GM23248 (cell line): ENCODE results near the gene CC2D1B. TPM values are rescaled to one million over a fixed set of nuclear protein-coding genes. Genes with fewer than 3 reads are reported as not detected.
A peak's percentile ranks its signal among the peaks of the same experiment; 100 is the strongest.
"Not testable (repeated sequence)": the region's sequence is repeated elsewhere in the genome, so short reads cannot be mapped to it uniquely, and the experiment has no call there.

ENCODE experiments used
- DNase-seq: peaks from one replicate; pipeline ENCODE4 v3.0.0-alpha.2; 2015
- H2AFZ ChIP-seq: fragments of 200-600 bp; sonication (generic); 2 replicates; pipeline ENCODE4 v1.6.1; 2016; ENCODE audit warnings: antibody characterized with exemption
- H3F3A ChIP-seq: fragments of 200-600 bp; sonication (generic); 2 replicates; pipeline ENCODE4 v1.6.1; 2016; ENCODE audit warnings: mild to moderate bottlenecking, antibody characterized with exemption, mixed run types; ENCODE audit not compliant: insufficient read depth
- H3K27ac ChIP-seq: fragments of 200-600 bp; sonication (generic); 2 replicates; pipeline ENCODE4 v1.5.1; 2016; ENCODE audit warnings: mild to moderate bottlenecking
- H3K27me3 ChIP-seq: fragments of 200-600 bp; sonication (generic); replicated peaks from 2 replicates; pipeline ENCODE4 v1.6.1; 2016; ENCODE audit warnings: mild to moderate bottlenecking; ENCODE audit not compliant: insufficient read depth
- H3K36me3 ChIP-seq: fragments of 200-600 bp; sonication (generic); 2 replicates; pipeline ENCODE4 v1.6.1; 2016; ENCODE audit warnings: low read depth, mild to moderate bottlenecking
- H3K4me1 ChIP-seq: fragments of 200-600 bp; sonication (generic); 2 replicates; pipeline ENCODE4 v1.6.1; 2016; ENCODE audit warnings: mild to moderate bottlenecking; ENCODE audit not compliant: insufficient read depth
- H3K4me2 ChIP-seq: fragments of 200-600 bp; sonication (generic); one replicate; pipeline ENCODE4 v1.6.1; 2016; ENCODE audit warnings: mild to moderate bottlenecking; ENCODE audit not compliant: unreplicated experiment
- H3K4me3 ChIP-seq: fragments of 200-600 bp; sonication (generic); 2 replicates; pipeline ENCODE4 v1.5.1; 2016; ENCODE audit warnings: mild to moderate bottlenecking
- H3K79me2 ChIP-seq: fragments of 200-600 bp; sonication (generic); 2 replicates; pipeline ENCODE4 v1.6.1; 2016; ENCODE audit warnings: mild to moderate bottlenecking; ENCODE audit not compliant: insufficient read depth
- H3K9ac ChIP-seq: fragments of 200-600 bp; sonication (generic); 2 replicates; pipeline ENCODE4 v1.6.1; 2016; ENCODE audit warnings: mild to moderate bottlenecking
- H3K9me2 ChIP-seq: fragments of 200-600 bp; sonication (generic); 2 replicates; pipeline ENCODE4 v1.6.1; 2016; ENCODE audit warnings: mixed run types, mild to moderate bottlenecking, moderate library complexity; ENCODE audit not compliant: insufficient read depth
- H3K9me3 ChIP-seq: fragments of 200-600 bp; sonication (generic); one replicate; pipeline ENCODE4 v1.6.1; 2017; ENCODE audit warnings: low read depth
- H4K20me1 ChIP-seq: fragments of 200-600 bp; sonication (generic); 2 replicates; pipeline ENCODE4 v1.6.0; 2016; ENCODE audit not compliant: insufficient read depth
- EZH2 ChIP-seq: fragments of 200-600 bp; sonication (generic); IDR thresholded peaks from 2 replicates; pipeline ENCODE4 v1.6.1; 2018; ENCODE audit warnings: antibody characterized with exemption, mild to moderate bottlenecking; ENCODE audit not compliant: insufficient read depth, poor library complexity, severe bottlenecking
- EZH2phosphoT487 ChIP-seq: fragments of 200-600 bp; sonication (generic); IDR thresholded peaks from 2 replicates; pipeline ENCODE4 v1.6.1; 2018; ENCODE audit warnings: antibody characterized with exemption, moderate library complexity, mild to moderate bottlenecking, low read depth; ENCODE audit not compliant: insufficient read depth
- WGBS, 2 experiments: methylation state at CpG; one replicate each; pipeline ENCODE4 v1.1.6; 2015 to 2017; ENCODE audit warnings: low lambda C conversion rate in 2 of 2, low coverage in 1 of 2; ENCODE audit errors: missing lambda C conversion rate in 2 of 2; 5-methylcytosine and 5-hydroxymethylcytosine counted together
- in situ Hi-C: fragments of 300-500 bp; cut with MboI; formaldehyde crosslinking; loops from 2 replicates; pipeline ENCODE4 v1.15.0; 2020
- polyA plus RNA-seq: library from polyadenylated mRNA; unstranded; fragments of >200 nt; fragmentation: Nextera tagmentation; extraction: Ambion mirVana; gene quantifications from 2 replicates; pipeline ENCODE4 v1.2.1, GENCODE V29; 2016
- total RNA-seq: library from RNA; depleted of rRNA; stranded (reverse); fragments of >200 nt; shearing (Covaris generic); gene quantifications from 2 replicates; pipeline ENCODE4 v1.2.3, GENCODE V29; 2014

Gene CC2D1B
- total and polyA plus RNA-seq, 2 experiments from 2014 or later: 12.6 to 37.2 TPM

- Histone ChIP-seq H2AFZ (no peak overlapping the region), H3K27ac (no peak overlapping the region), H3F3A (no peaks in the 10 kb centered on the region), H3K9me2 (no peaks in the 10 kb centered on the region), H4K20me1 (no peaks in the 10 kb centered on the region), H3K79me2 (peaks cover 15% of the 10 kb centered on the region), H3K4me2 (no peak overlapping the region), H3K27me3 (no peaks in the 10 kb centered on the region), H3K4me3 (no peak overlapping the region), H3K9ac (no peak overlapping the region), H3K9me3 (no peaks in the 10 kb centered on the region), H3K4me1 (0 out of 2 replicates have a peak, but pooled peaks cover 5% of the 10 kb centered on the region), H3K36me3 (no peaks in the 10 kb centered on the region)
- no peak for DNase-seq
- 99 to 100% methylated on average over 3 of the region's 3 CpGs for WGBS, 2 experiments
- in situ Hi-C loops: no loop called here
- TF ChIP-seq EZH2phosphoT487 (no peak), EZH2 (no peak)
These were observed 33.6 kb upstream of the CC2D1B start for GRCh38 chr1:52399629-52400028.

GRCh38 chr1:52393174-52393573, 27.2 kb upstream of the CC2D1B start:
- in situ Hi-C loops: no loop called here
- no peak overlapping the region for H3K4me3 ChIP-seq
- H3K9me2 ChIP-seq: no peaks in the 10 kb centered on the region
- H3K79me2 ChIP-seq: no peaks in the 10 kb centered on the region
- no peak overlapping the region for H3K9ac ChIP-seq
- peak; percentile 4 for DNase-seq
- no peak overlapping the region for H2AFZ ChIP-seq
- no peaks in the 10 kb centered on the region for H3K9me3 ChIP-seq
- no peaks in the 10 kb centered on the region for H4K20me1 ChIP-seq
- no peaks in the 10 kb centered on the region for H3K4me1 ChIP-seq
- H3K4me2 ChIP-seq: no peak overlapping the region
- WGBS, 2 experiments: 94 to 97% methylated on average over 5 of the region's 5 CpGs
- no peaks in the 10 kb centered on the region for H3K36me3 ChIP-seq
- H3K27me3 ChIP-seq: no peaks in the 10 kb centered on the region
- TF ChIP-seq EZH2 (no peak), EZH2phosphoT487 (no peak)
- no peak overlapping the region for H3K27ac ChIP-seq
- no peaks in the 10 kb centered on the region for H3F3A ChIP-seq

- no peaks in the 10 kb centered on the region for H3F3A ChIP-seq
- WGBS, 2 experiments: 95 to 96% methylated on average over 5 of the region's 5 CpGs
- no peaks in the 10 kb centered on the region for H3K9me3 ChIP-seq
- no peaks in the 10 kb centered on the region for H3K9me2 ChIP-seq
- H3K36me3 ChIP-seq: no peaks in the 10 kb centered on the region
- DNase-seq: no peak
- no peaks in the 10 kb centered on the region for H3K79me2 ChIP-seq
- no peak overlapping the region for H2AFZ ChIP-seq
- no peak overlapping the region for H3K9ac ChIP-seq
- H3K4me2 ChIP-seq: no peak overlapping the region
- TF ChIP-seq EZH2 (no peak), EZH2phosphoT487 (no peak)
- in situ Hi-C loops: no loop called here
- no peak overlapping the region for H3K4me3 ChIP-seq
- no peaks in the 10 kb centered on the region for H3K4me1 ChIP-seq
- H3K27ac ChIP-seq: no peak overlapping the region
- no peaks in the 10 kb centered on the region for H4K20me1 ChIP-seq
- H3K27me3 ChIP-seq: no peaks in the 10 kb centered on the region
These were observed 20.5 kb upstream of the CC2D1B start for GRCh38 chr1:52386458-52386857.

GRCh38 chr1:52385376-52385775, 19.4 kb upstream of the CC2D1B start:
- TF ChIP-seq EZH2phosphoT487 (no peak), EZH2 (no peak)

GRCh38 chr1:52369851-52370250, 3.8 kb upstream of the CC2D1B start:
- not testable (repeated sequence) for H3K9me3 ChIP-seq, H3K36me3 ChIP-seq
- 88 to 100% methylated on average over 1 of the region's 1 CpG for WGBS, 2 experiments

More at GRCh38 chr1:52385376-52385775, 19.4 kb upstream of the CC2D1B start:
- Histone ChIP-seq H4K20me1 (no peaks in the 10 kb centered on the region), H3K4me2 (no peak overlapping the region), H3F3A (no peaks in the 10 kb centered on the region), H3K27ac (no peak overlapping the region), H2AFZ (no peak overlapping the region), H3K9ac (no peak overlapping the region), H3K27me3 (no peaks in the 10 kb centered on the region), H3K79me2 (no peaks in the 10 kb centered on the region), H3K36me3 (no peaks in the 10 kb centered on the region), H3K4me3 (no peak overlapping the region), H3K9me2 (no peaks in the 10 kb centered on the region), H3K4me1 (no peaks in the 10 kb centered on the region), H3K9me3 (no peaks in the 10 kb centered on the region)
- no peak for DNase-seq
- WGBS, 2 experiments: 82 to 91% methylated on average over 3 of the region's 3 CpGs
- in situ Hi-C loops: no loop called here

More at GRCh38 chr1:52369851-52370250, 3.8 kb upstream of the CC2D1B start:
- H3K27me3 ChIP-seq, H3K9ac ChIP-seq, H3K79me2 ChIP-seq, DNase-seq, H3K27ac ChIP-seq, H3K4me3 ChIP-seq, in situ Hi-C loops, H2AFZ ChIP-seq, H3K4me1 ChIP-seq, H4K20me1 ChIP-seq, H3K4me2 ChIP-seq, H3K9me2 ChIP-seq: not testable (repeated sequence)
- peaks cover 11% of the 10 kb centered on the region; the same call in 1 of the 2 replicates for H3F3A ChIP-seq
